ENCODE data around the gene REELD1. TPM values are rescaled to one million over a fixed set of nuclear protein-coding genes. Genes with fewer than 3 reads are reported as not detected.
A peak's percentile ranks its signal among the peaks of the same experiment; 100 is the strongest.

The REELD1 gene
- not detected in 2 replicates for total RNA-seq (2014; rRNA removed; shearing (Covaris generic))

DNA sequence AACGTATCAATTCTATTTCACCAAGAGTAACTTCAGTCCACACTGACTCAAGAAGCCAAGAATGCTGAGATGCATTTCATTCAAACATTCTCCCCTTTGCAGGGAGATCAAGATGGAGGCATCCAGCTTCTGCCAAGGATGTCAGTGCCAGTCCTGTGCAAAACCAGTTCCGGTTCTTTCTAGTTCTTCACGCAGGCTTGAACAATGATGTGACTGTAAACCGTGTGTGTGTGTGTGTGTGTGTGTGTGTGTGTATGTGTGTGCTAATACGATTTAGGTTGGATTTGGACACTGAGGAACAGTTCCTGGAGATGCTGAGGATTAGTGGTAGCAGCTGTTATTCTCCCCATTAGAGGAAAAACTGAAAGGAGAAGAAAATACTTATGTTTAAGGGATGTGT, at the start of gene REELD1:
REELD1 (plus strand) TSS at position 301 of the 400 bp plus-strand sequence. CDS start 2,415 bp downstream, outside the sequence.
- Histone ChIP-seq H3K4me3 (no peak within 1 kb of the TSS), H3K27ac (no peak within 1 kb of the TSS), H3K36me3 (no peaks in the 10 kb centered on the region), H3K9me3 (replicated peaks) (no peaks in the 10 kb centered on the region), H3K27me3 (no peaks in the 10 kb centered on the region), H3K4me1 (no peaks in the 10 kb centered on the region)
- peak in 1 of 2 experiments; percentile 21 for DNase-seq

- 0 out of 2 replicates have a peak, but pooled peaks cover 4% of the 10 kb centered on the region for H3K9me3 ChIP-seq (replicated peaks)
- H3K27ac ChIP-seq: no peak overlapping the region
- DNase-seq: no peak
- H3K4me1 ChIP-seq: no peaks in the 10 kb centered on the region
- no peaks in the 10 kb centered on the region for H3K36me3 ChIP-seq
- no peaks in the 10 kb centered on the region for H3K27me3 ChIP-seq
- H3K4me3 ChIP-seq: no peak overlapping the region
These were observed 49.1 kb upstream of the REELD1 start for GRCh38 chr4:146165221-146165620.

- no peak for DNase-seq
- H3K4me1 ChIP-seq: no peaks in the 10 kb centered on the region
- no peaks in the 10 kb centered on the region for H3K36me3 ChIP-seq
- no peak overlapping the region for H3K27ac ChIP-seq
- H3K9me3 ChIP-seq (replicated peaks): 0 out of 2 replicates have a peak, but pooled peaks cover 4% of the 10 kb centered on the region
- no peak overlapping the region for H3K4me3 ChIP-seq
- no peaks in the 10 kb centered on the region for H3K27me3 ChIP-seq
These were observed 48.5 kb upstream of the REELD1 start for GRCh38 chr4:146165840-146166239.

GRCh38 chr4:146170149-146170548, 44.2 kb upstream of the REELD1 start:
- Histone ChIP-seq H3K4me1 (no peaks in the 10 kb centered on the region), H3K9me3 (replicated peaks) (no peaks in the 10 kb centered on the region), H3K36me3 (no peaks in the 10 kb centered on the region), H3K27me3 (no peaks in the 10 kb centered on the region), H3K4me3 (no peak overlapping the region), H3K27ac (no peak overlapping the region)
- no peak for DNase-seq

GRCh38 chr4:146175541-146176453, 38.5 kb upstream of the REELD1 start, which contains the start of gene LSM6:
Gene LSM6, plus strand, starts transcription at chr4:146175718. Its CDS starts 7,204 bp downstream, at chr4:146182922.
- Histone ChIP-seq H3K36me3 (no peaks in the 10 kb centered on the region), H3K4me3 (peak within 1 kb of the TSS; percentile 96), H3K4me1 (no peaks in the 10 kb centered on the region), H3K27ac (peak within 1 kb of the TSS; percentile 91), H3K9me3 (replicated peaks) (no peaks in the 10 kb centered on the region), H3K27me3 (no peaks in the 10 kb centered on the region)
- DNase-seq: peak; percentile 79 to 87

DNA sequence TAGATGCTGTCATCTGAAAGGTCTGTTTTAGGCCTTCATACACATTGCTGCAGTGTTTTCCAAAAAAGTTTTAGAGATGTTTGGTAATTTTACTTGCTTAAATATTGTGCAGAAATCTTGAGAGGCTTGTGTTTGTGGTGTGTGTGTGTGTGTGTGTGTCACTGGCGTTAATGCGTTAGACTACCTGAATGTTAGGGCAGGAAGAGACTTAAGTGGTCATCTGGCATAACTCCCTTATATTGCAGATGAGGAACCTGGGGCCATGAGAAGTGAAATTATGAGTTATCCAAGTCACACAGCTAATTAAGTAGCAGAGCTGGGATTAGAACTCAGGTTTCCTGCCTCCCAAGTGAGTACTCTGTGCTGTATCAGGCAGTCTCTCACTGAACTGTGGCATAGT, 37.4 kb upstream of the REELD1 start:
- Histone ChIP-seq H3K36me3 (no peaks in the 10 kb centered on the region), H3K27ac (no peak overlapping the region), H3K4me1 (no peaks in the 10 kb centered on the region), H3K4me3 (peak overlapping the region; percentile 96; the same call in 1 of the 2 replicates), H3K9me3 (replicated peaks) (no peaks in the 10 kb centered on the region), H3K27me3 (no peaks in the 10 kb centered on the region)
- no peak for DNase-seq

- Histone ChIP-seq H3K27ac (no peak overlapping the region), H3K9me3 (replicated peaks) (no peaks in the 10 kb centered on the region), H3K4me1 (no peaks in the 10 kb centered on the region), H3K36me3 (no peaks in the 10 kb centered on the region), H3K4me3 (no peak overlapping the region), H3K27me3 (no peaks in the 10 kb centered on the region)
- DNase-seq: no peak
These were observed 36.2 kb upstream of the REELD1 start for GRCh38 chr4:146178126-146178525.

DNA sequence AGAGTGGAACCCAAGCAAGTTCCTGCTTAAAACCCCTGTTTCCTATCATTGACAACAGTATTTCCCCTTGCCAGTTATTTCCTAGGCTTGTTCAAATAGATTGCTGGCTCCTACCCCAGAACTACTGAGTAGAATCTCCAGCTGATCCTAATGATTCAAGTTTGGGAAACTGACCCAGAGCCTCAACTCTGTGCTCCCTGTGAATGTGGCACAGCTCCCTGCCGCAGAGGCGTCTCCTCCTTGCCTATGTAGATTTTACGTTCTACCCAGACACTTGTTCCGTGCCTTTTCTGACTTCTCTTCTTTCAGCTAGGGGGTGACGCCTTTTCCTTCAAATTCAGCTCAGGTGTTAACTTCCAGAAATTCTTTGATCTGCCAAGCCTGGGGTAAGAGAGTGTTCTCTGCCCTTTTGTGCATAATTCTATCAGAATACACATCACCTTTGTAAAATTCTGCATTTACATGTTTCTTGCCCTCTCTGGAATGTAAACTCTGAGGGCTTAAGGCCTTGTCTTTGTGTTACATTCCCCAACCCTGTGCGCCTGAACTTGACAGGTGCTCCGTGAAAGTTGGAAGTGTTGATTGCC, 34.5 kb upstream of the REELD1 start:
- Histone ChIP-seq H3K4me1 (no peaks in the 10 kb centered on the region), H3K36me3 (peaks cover 7% of the 10 kb centered on the region), H3K9me3 (replicated peaks) (no peaks in the 10 kb centered on the region), H3K27me3 (no peaks in the 10 kb centered on the region), H3K27ac (no peak overlapping the region), H3K4me3 (no peak overlapping the region)
- DNase-seq: no peak

DNA sequence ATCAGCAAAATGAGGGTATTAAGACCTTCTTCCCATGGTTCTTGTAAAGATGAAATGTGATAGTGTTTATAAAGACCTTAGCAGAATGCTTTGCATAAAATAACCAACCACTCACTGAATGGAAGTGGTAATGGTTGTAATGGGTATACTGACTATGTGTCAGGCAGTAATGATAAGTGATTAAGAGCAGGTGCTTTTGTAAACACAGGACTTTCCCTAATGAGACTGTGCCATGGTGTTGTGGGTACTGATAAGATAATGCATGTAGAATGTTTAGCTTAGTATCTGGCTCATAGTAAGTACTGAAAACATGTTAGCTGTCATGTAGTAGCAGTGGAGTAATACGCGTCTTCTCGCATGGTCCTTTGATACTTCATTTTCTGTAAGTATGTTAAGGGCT, 31.9 kb upstream of the REELD1 start:
- H3K36me3 ChIP-seq: peaks cover 17% of the 10 kb centered on the region
- H3K4me1 ChIP-seq: no peaks in the 10 kb centered on the region
- no peaks in the 10 kb centered on the region for H3K9me3 ChIP-seq (replicated peaks)
- H3K27me3 ChIP-seq: no peaks in the 10 kb centered on the region
- no peak for DNase-seq
- H3K27ac ChIP-seq: no peak overlapping the region
- H3K4me3 ChIP-seq: no peak overlapping the region

GRCh38 chr4:146183209-146183608, 31.1 kb upstream of the REELD1 start:
- no peaks in the 10 kb centered on the region for H3K4me1 ChIP-seq
- H3K4me3 ChIP-seq: no peak overlapping the region
- peaks cover 23% of the 10 kb centered on the region for H3K36me3 ChIP-seq
- no peak overlapping the region for H3K27ac ChIP-seq
- peak in 1 of 2 experiments; percentile 20 for DNase-seq
- H3K27me3 ChIP-seq: no peaks in the 10 kb centered on the region
- no peaks in the 10 kb centered on the region for H3K9me3 ChIP-seq (replicated peaks)

DNA sequence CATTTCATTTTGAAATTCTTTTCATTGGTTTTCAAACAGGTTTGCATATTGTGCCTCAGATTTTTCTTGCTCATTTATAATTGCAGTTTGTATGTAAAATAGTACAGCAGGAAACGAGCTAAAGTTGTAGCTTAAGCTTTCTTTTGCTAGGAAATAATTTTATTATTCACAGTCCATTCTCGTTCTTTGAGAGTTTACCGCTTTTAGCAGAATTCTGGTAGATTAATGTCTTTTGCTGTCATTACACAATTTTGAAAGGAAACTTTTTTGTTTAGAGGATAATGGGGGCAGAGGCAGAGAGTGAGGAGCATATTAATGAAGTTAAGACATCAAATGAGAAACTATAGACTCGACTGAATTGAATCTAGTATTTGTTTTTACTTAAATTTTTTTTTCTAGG, 28.3 kb upstream of the REELD1 start:
- Histone ChIP-seq H3K9me3 (replicated peaks) (no peaks in the 10 kb centered on the region), H3K4me3 (no peak overlapping the region), H3K27me3 (no peaks in the 10 kb centered on the region), H3K36me3 (peaks cover 23% of the 10 kb centered on the region), H3K4me1 (no peaks in the 10 kb centered on the region), H3K27ac (no peak overlapping the region)
- no peak for DNase-seq

- no peaks in the 10 kb centered on the region for H3K9me3 ChIP-seq (replicated peaks)
- peaks cover 23% of the 10 kb centered on the region for H3K36me3 ChIP-seq
- H3K27me3 ChIP-seq: no peaks in the 10 kb centered on the region
- H3K27ac ChIP-seq: no peak overlapping the region
- no peaks in the 10 kb centered on the region for H3K4me1 ChIP-seq
- no peak overlapping the region for H3K4me3 ChIP-seq
- no peak for DNase-seq
These were observed 27.7 kb upstream of the REELD1 start for GRCh38 chr4:146186596-146186995.

DNA sequence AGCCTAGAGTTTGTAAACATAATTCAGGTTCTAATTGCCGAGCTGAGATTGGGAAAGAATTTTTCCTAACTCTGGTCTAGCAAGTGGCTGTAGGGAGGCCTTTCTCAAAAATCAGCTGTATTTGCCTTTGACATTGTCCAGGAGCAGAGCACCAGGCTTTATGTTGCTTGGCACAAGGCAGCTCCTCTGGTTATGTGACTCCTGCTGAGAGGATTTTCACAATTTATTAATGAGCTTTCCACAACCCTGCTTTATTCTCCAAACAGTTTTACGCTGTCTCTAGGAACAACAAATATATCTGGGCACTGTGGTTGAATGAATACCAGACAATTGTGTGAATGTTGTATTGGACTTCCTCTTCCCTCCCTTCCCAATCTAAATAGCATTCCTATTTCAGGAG, 23.9 kb upstream of the REELD1 start:
- H3K36me3 ChIP-seq: peaks cover 16% of the 10 kb centered on the region
- no peak overlapping the region for H3K4me3 ChIP-seq
- no peaks in the 10 kb centered on the region for H3K4me1 ChIP-seq
- no peaks in the 10 kb centered on the region for H3K27me3 ChIP-seq
- H3K27ac ChIP-seq: no peak overlapping the region
- DNase-seq: no peak
- no peaks in the 10 kb centered on the region for H3K9me3 ChIP-seq (replicated peaks)

- H3K27ac ChIP-seq: no peak overlapping the region
- H3K27me3 ChIP-seq: no peaks in the 10 kb centered on the region
- H3K4me1 ChIP-seq: no peaks in the 10 kb centered on the region
- H3K36me3 ChIP-seq: peaks cover 6% of the 10 kb centered on the region
- H3K9me3 ChIP-seq (replicated peaks): no peaks in the 10 kb centered on the region
- no peak for DNase-seq
- H3K4me3 ChIP-seq: no peak overlapping the region
These were observed 22.4 kb upstream of the REELD1 start for GRCh38 chr4:146191766-146192458.

DNA sequence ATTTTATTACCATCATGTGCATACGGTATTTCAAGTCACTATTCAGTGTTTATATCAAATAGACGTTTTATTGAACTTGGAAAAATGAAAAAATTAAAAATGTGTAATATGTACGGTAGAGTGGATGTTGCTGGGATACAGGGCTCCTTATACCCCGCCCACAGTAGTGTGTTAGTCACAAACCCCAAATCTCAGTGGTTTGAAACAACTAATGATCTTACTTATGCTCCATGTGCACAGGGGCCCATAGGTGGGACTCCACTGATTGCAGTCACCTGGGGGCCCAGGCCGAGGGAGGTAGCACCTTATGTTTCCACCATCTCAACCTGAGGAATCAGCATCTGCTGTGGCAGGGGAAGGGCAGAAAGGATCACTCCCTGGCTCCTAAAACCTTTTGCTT, 20.7 kb upstream of the REELD1 start:
- no peaks in the 10 kb centered on the region; the same call in none of the 2 replicates for H3K36me3 ChIP-seq
- no peak overlapping the region for H3K4me3 ChIP-seq
- no peaks in the 10 kb centered on the region for H3K9me3 ChIP-seq (replicated peaks)
- H3K27ac ChIP-seq: no peak overlapping the region
- H3K4me1 ChIP-seq: no peaks in the 10 kb centered on the region
- H3K27me3 ChIP-seq: no peaks in the 10 kb centered on the region
- DNase-seq: no peak

Measured in SJCRH30 (cell line).